HG02852 (cell line): ENCODE data around the gene C1QL4.
"Not testable (repeated sequence)": the region's sequence is repeated elsewhere in the genome, so short reads cannot be mapped to it uniquely, and the experiment has no call there.

ENCODE experiments used
- ATAC-seq: cut with Tn5 transposase; IDR thresholded peaks from one replicate; pipeline ENCODE4 v1.9.1; 2021; ENCODE audit warnings: mild to moderate bottlenecking, moderate library complexity; ENCODE audit not compliant: unreplicated experiment

The C1QL4 gene

GRCh38 chr12:49334681-49335080 is 2.3 kb downstream of the C1QL4 start:
- no peak for ATAC-seq

GRCh38 chr12:49334226-49334625 is 2.8 kb downstream of the C1QL4 start:
- no peak for ATAC-seq

- not testable (repeated sequence) for ATAC-seq
These were observed 3.2 kb downstream of the C1QL4 start for GRCh38 chr12:49333778-49334177.

GRCh38 chr12:49332891-49333371 is 4.1 kb downstream of the C1QL4 start:
- no peak for ATAC-seq

GRCh38 chr12:49332441-49332861 is 4.5 kb downstream of the C1QL4 start:
- ATAC-seq = no peak

- ATAC-seq = no peak
These were observed 5.4 kb downstream of the C1QL4 start for GRCh38 chr12:49331380-49332222.

- ATAC-seq = no peak
These were observed 6.2 kb downstream of the C1QL4 start for GRCh38 chr12:49330631-49331379.

GRCh38 chr12:49330032-49330619 is 6.9 kb downstream of the C1QL4 start:
- no peak for ATAC-seq

- no peak for ATAC-seq
These were observed 8.2 kb downstream of the C1QL4 start for GRCh38 chr12:49328816-49329215.

GRCh38 chr12:49327887-49328286 is 9.1 kb downstream of the C1QL4 start:
- ATAC-seq = no peak

- no peak for ATAC-seq
These were observed 9.6 kb downstream of the C1QL4 start for GRCh38 chr12:49327368-49327767.

- no peak for ATAC-seq
These were observed 11.4 kb downstream of the C1QL4 start for GRCh38 chr12:49325606-49326005.

- no peak for ATAC-seq
These were observed 13.4 kb downstream of the C1QL4 start for GRCh38 chr12:49323524-49324097.

- peak; percentile 97 for ATAC-seq
These were observed 14.1 kb downstream of the C1QL4 start, which contains the start of gene TROAP for GRCh38 chr12:49322708-49323523. Gene TROAP (plus strand): TSS chr12:49323255. CDS start chr12:49323609, 354 bp downstream.

- ATAC-seq = no peak
These were observed 14.7 kb downstream of the C1QL4 start for GRCh38 chr12:49322367-49322707.

- ATAC-seq = not testable (repeated sequence)
These were observed 16.4 kb downstream of the C1QL4 start for GRCh38 chr12:49320411-49321103.

GRCh38 chr12:49317118-49317517 is 19.9 kb downstream of the C1QL4 start:
- ATAC-seq = not testable (repeated sequence)

- no peak for ATAC-seq
These were observed 22.2 kb downstream of the C1QL4 start for GRCh38 chr12:49314811-49315210.

GRCh38 chr12:49310451-49311000 is 26.5 kb downstream of the C1QL4 start:
- not testable (repeated sequence) for ATAC-seq
